H9 (cell line): Measurements from ENCODE around the gene TMEM169. TPM values are rescaled to one million over a fixed set of nuclear protein-coding genes. Genes with fewer than 3 reads are reported as not detected.

ENCODE experiments used
- DNase-seq: peaks from one replicate; pipeline ENCODE4 v3.0.0-alpha.2; 2017
- H2AFZ ChIP-seq: one replicate; pipeline ENCODE4 v1.6.1; 2013; ENCODE audit warnings: mild to moderate bottlenecking, low read length, control low read depth, moderate library complexity
- H2AK5ac ChIP-seq: 2 replicates; pipeline ENCODE4 v1.6.1; 2013; ENCODE audit warnings: low read length, control low read depth, mixed read lengths; ENCODE audit not compliant: insufficient read length
- H2BK120ac ChIP-seq: one replicate; pipeline ENCODE4 v1.6.1; 2013; ENCODE audit warnings: low read depth, mild to moderate bottlenecking, low read length, control low read depth, inconsistent platforms; ENCODE audit not compliant: poor library complexity, severe bottlenecking
- H2BK12ac ChIP-seq: 2 replicates; pipeline ENCODE4 v1.6.1; 2013; ENCODE audit warnings: low read length, control low read depth, mixed read lengths, low read depth; ENCODE audit not compliant: insufficient read length
- H2BK15ac ChIP-seq: 2 replicates; pipeline ENCODE4 v1.6.1; 2013; ENCODE audit warnings: low read depth, low read length, control low read depth
- H2BK20ac ChIP-seq: one replicate; pipeline ENCODE4 v1.6.1; 2013; ENCODE audit warnings: low read depth, mild to moderate bottlenecking, low read length, control low read depth, inconsistent platforms; ENCODE audit not compliant: poor library complexity, severe bottlenecking
- H2BK5ac ChIP-seq: 2 replicates; pipeline ENCODE4 v1.6.1; 2013; ENCODE audit warnings: low read length, control low read depth, mixed read lengths; ENCODE audit not compliant: insufficient read length
- H3K14ac ChIP-seq: 2 replicates; pipeline ENCODE4 v1.6.1; 2013; ENCODE audit warnings: low read length, control low read depth; ENCODE audit not compliant: insufficient read depth
- H3K18ac ChIP-seq: 2 replicates; pipeline ENCODE4 v1.6.1; 2013; ENCODE audit warnings: low read depth, mild to moderate bottlenecking, mixed read lengths, low read length, control low read depth; ENCODE audit not compliant: insufficient read length
- H3K23ac ChIP-seq: 2 replicates; pipeline ENCODE4 v1.6.1; 2013; ENCODE audit warnings: low read length, control low read depth, mixed read lengths, low read depth; ENCODE audit not compliant: insufficient read length
- H3K23me2 ChIP-seq: 2 replicates; pipeline ENCODE4 v1.6.1; 2013; ENCODE audit warnings: low read depth, mild to moderate bottlenecking, mixed read lengths, low read length, control low read depth; ENCODE audit not compliant: insufficient read length, poor library complexity, severe bottlenecking
- H3K27ac ChIP-seq: 2 replicates; pipeline ENCODE4 v1.5.1; 2013; ENCODE audit warnings: low read length, control low read depth, mixed read lengths, low read depth; ENCODE audit not compliant: insufficient read length
- H3K27me3 ChIP-seq: 2 replicates; pipeline ENCODE4 v1.6.1; 2013; ENCODE audit warnings: low read length, control low read depth, inconsistent platforms; ENCODE audit not compliant: insufficient read depth
- H3K4ac ChIP-seq: 2 replicates; pipeline ENCODE4 v1.6.1; 2013; ENCODE audit warnings: low read depth, mild to moderate bottlenecking, control low read depth, inconsistent platforms, low read length, moderate library complexity
- H3K4me1 ChIP-seq: 2 replicates; pipeline ENCODE4 v1.6.1; 2013; ENCODE audit warnings: low read length, control low read depth, inconsistent platforms; ENCODE audit not compliant: insufficient read depth
- H3K4me2 ChIP-seq: 2 replicates; pipeline ENCODE4 v1.6.1; 2013; ENCODE audit warnings: low read length, control low read depth, mixed read lengths; ENCODE audit not compliant: insufficient read length, insufficient read depth
- H3K56ac ChIP-seq: 2 replicates; pipeline ENCODE4 v1.6.1; 2013; ENCODE audit warnings: low read depth, mild to moderate bottlenecking, mixed read lengths, low read length, control low read depth; ENCODE audit not compliant: insufficient read length
- H3K79me1 ChIP-seq: 2 replicates; pipeline ENCODE4 v1.6.1; 2013; ENCODE audit warnings: low read depth, mild to moderate bottlenecking, moderate library complexity, low read length, control low read depth, inconsistent platforms; ENCODE audit not compliant: insufficient read depth, poor library complexity, severe bottlenecking
- H3K79me2 ChIP-seq: 2 replicates; pipeline ENCODE4 v1.6.1; 2013; ENCODE audit warnings: low read length, control low read depth, inconsistent platforms; ENCODE audit not compliant: insufficient read depth
- H3K9ac ChIP-seq: 2 replicates; pipeline ENCODE4 v1.6.1; 2013; ENCODE audit warnings: low read length, control low read depth, mixed read lengths; ENCODE audit not compliant: insufficient read length; ENCODE audit errors: extremely low read depth
- H3K9me3 ChIP-seq: one replicate; pipeline ENCODE4 v1.6.1; 2013; ENCODE audit warnings: low read depth, low read length, inconsistent platforms; ENCODE audit not compliant: control insufficient read depth
- H3T11ph ChIP-seq: one replicate; pipeline ENCODE4 v1.6.1; 2013; ENCODE audit warnings: mild to moderate bottlenecking, low read length, control low read depth, inconsistent platforms
- H4K20me1 ChIP-seq: one replicate; pipeline ENCODE4 v1.6.1; 2013; ENCODE audit not compliant: control insufficient read depth, insufficient read length, insufficient read depth
- H4K5ac ChIP-seq: 2 replicates; pipeline ENCODE4 v1.6.1; 2013; ENCODE audit warnings: low read depth, mild to moderate bottlenecking, mixed read lengths, low read length, control low read depth; ENCODE audit not compliant: insufficient read length
- H4K8ac ChIP-seq: replicated peaks from 2 replicates; pipeline ENCODE4 v1.6.1; 2013; ENCODE audit warnings: low read length, control low read depth, mixed read lengths, low read depth; ENCODE audit not compliant: insufficient read length
- H4K91ac ChIP-seq: 2 replicates; pipeline ENCODE4 v1.6.1; 2013; ENCODE audit warnings: low read depth, mild to moderate bottlenecking, moderate library complexity, mixed read lengths, low read length, control low read depth; ENCODE audit not compliant: insufficient read length
- H3K27ac Mint-ChIP-seq, 3 experiments: 2 replicates in 2 of 3; 3 replicates in 1 of 3; pipeline ENCODE4 v1.8.0; 2020 to 2021; ENCODE audit warnings: mixed read lengths in 3 of 3, mild to moderate bottlenecking in 1 of 3, moderate library complexity in 1 of 3
- H3K27me3 Mint-ChIP-seq: 2 replicates; pipeline ENCODE4 v1.8.0; 2021; ENCODE audit warnings: low read depth, mild to moderate bottlenecking, moderate library complexity, mixed read lengths
- H3K36me3 Mint-ChIP-seq, 3 experiments: 2 replicates in 2 of 3; 3 replicates in 1 of 3; pipeline ENCODE4 v1.8.0; 2020 to 2021; ENCODE audit warnings: low read depth in 3 of 3, mixed read lengths in 3 of 3; ENCODE audit not compliant: insufficient read depth in 1 of 3
- H3K4me1 Mint-ChIP-seq, 2 experiments: 2 replicates each; pipeline ENCODE4 v1.8.0; 2020; ENCODE audit warnings: mixed read lengths in 2 of 2
- H3K4me3 Mint-ChIP-seq, 2 experiments: 2 replicates in 1 of 2; 3 replicates in 1 of 2; pipeline ENCODE4 v1.8.0; 2020 to 2021; ENCODE audit warnings: mild to moderate bottlenecking in 2 of 2, mixed read lengths in 2 of 2, moderate library complexity in 1 of 2
- H3K9me3 Mint-ChIP-seq, 2 experiments: 2 replicates in 1 of 2; 3 replicates in 1 of 2; pipeline ENCODE4 v1.8.0; 2020; ENCODE audit warnings: mild to moderate bottlenecking in 2 of 2, mixed read lengths in 2 of 2, moderate library complexity in 1 of 2
- WGBS: extraction: QIAGEN DNeasy Blood & Tissue Kit; methylation state at CpG from one replicate; pipeline ENCODE4 v1.1.7; 2013; ENCODE audit warnings: missing lambda C conversion rate, low lambda C conversion rate, mixed read lengths; ENCODE audit not compliant: insufficient read length; ENCODE audit errors: extremely low coverage; 5-methylcytosine and 5-hydroxymethylcytosine counted together
- total RNA-seq: library from RNA; stranded (reverse); gene quantifications from 2 replicates; pipeline ENCODE4 v1.2.1, GENCODE V29; 2021
- TF ChIP-seq, protein P1 (sequence below): fragments of 200-600 bp; sonication (generic); conservative IDR thresholded peaks from 3 replicates; pipeline ENCODE4 v1.8.0; 2021; ENCODE audit warnings: antibody characterized with exemption, mild to moderate bottlenecking

TMEM169 gene
- total RNA-seq, 1 experiment from 2014 or later, result 1.0 TPM

DNA sequence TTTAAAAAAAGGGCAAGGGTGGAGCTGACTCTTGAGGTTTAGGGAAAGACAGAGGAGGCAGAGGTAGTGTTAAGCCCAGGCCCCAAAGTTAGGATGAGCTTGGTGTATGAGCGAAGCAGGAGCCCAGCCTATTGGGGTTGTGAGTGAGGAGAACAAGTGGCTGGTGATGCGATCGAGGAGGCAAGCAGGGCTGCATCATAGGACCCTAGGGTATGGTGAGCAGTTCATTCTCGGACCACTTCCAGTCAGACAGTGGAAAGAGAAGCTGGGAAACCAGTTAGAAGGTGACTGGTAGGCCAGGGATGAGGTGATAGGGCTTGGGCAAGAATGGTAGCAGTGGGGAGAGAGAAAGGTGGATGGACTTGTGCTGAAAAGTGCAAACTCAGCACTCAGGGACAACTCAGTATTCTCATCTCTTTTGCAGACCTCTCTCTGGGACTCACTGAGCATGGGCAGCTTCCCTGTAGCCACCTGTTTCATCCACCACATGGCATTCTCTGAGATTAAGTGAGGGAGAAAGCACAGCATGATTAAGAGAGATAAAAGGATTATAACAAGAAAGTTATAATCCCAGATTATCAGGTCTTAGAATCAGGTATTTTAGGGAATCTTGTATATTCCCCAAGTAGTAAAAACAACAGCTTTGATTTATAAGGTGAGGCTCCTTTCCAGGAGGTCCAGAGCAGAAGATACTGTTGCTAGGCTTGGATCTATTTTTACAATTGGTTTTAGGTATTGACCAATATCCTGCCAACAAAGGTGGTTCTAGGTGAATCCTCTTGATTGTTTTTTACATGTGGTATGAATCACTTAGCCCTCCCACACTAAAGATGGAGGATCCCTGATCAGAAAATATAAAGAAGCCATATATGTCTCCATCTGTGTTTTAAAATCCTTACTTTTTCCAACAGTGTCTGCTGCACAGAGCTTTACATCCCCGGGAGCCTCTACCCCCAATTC, 65.7 kb downstream of the TMEM169 start:
- Histone ChIP-seq H3K23me2 (no peaks in the 10 kb centered on the region), H3K79me2 (peaks cover 3% of the 10 kb centered on the region; the same call in 1 of the 2 replicates), H3K27me3 (no peaks in the 10 kb centered on the region), H3K4ac (no peak overlapping the region), H3K4me2 (no peak overlapping the region), H3K9me3 (no peaks in the 10 kb centered on the region), H3K23ac (no peak overlapping the region), H2AFZ (no peak overlapping the region), H2BK5ac (no peak overlapping the region), H3K18ac (no peak overlapping the region), H4K5ac (no peak overlapping the region), H4K91ac (no peak overlapping the region), H3K14ac (no peak overlapping the region), H3K4me1 (no peaks in the 10 kb centered on the region), H2BK12ac (no peak overlapping the region), H4K8ac (no peak overlapping the region), H3K79me1 (peaks cover 9% of the 10 kb centered on the region), H2BK120ac (no peak overlapping the region), H3K27ac (no peak overlapping the region), H2BK15ac (no peak overlapping the region), H3K56ac (no peak overlapping the region), H4K20me1 (no peaks in the 10 kb centered on the region), H2BK20ac (no peak overlapping the region), H3T11ph (no peak overlapping the region), H3K9ac (no peak overlapping the region), H2AK5ac (no peak overlapping the region)
- peak overlapping the region; percentile 27 to 90 (median 88); a peak in 6 of 7 replicates for H3K27ac Mint-ChIP-seq
- H3K9me3 Mint-ChIP-seq, result no peaks in the 10 kb centered on the region
- peaks cover 18 to 29% of the 10 kb centered on the region in 2 experiments for H3K4me1 Mint-ChIP-seq
- H3K27me3 Mint-ChIP-seq, result no peaks in the 10 kb centered on the region
- no peak for DNase-seq
- peak overlapping the region in 1 of 2 experiments; percentile 11; a peak in 1 of 5 replicates for H3K4me3 Mint-ChIP-seq
- TF ChIP-seq, protein P1, sequence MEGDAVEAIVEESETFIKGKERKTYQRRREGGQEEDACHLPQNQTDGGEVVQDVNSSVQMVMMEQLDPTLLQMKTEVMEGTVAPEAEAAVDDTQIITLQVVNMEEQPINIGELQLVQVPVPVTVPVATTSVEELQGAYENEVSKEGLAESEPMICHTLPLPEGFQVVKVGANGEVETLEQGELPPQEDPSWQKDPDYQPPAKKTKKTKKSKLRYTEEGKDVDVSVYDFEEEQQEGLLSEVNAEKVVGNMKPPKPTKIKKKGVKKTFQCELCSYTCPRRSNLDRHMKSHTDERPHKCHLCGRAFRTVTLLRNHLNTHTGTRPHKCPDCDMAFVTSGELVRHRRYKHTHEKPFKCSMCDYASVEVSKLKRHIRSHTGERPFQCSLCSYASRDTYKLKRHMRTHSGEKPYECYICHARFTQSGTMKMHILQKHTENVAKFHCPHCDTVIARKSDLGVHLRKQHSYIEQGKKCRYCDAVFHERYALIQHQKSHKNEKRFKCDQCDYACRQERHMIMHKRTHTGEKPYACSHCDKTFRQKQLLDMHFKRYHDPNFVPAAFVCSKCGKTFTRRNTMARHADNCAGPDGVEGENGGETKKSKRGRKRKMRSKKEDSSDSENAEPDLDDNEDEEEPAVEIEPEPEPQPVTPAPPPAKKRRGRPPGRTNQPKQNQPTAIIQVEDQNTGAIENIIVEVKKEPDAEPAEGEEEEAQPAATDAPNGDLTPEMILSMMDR, result no peak
- H3K36me3 Mint-ChIP-seq, result peaks cover 39 to 70% (median 64%) of the 10 kb centered on the region in 3 experiments; a peak in 6 of 7 replicates
- WGBS, result no CpG with 5 or more reads among the region's 5 CpGs
